AG04449 (cell line): ENCODE results near the gene SPEG.

ENCODE experiments used
- CTCF ChIA-PET: fragments of 350-600 bp; formaldehyde crosslinking; extraction: SDS; loops from one replicate; lab custom pipeline; 2021; ENCODE audit warnings: antibody characterized with exemption; lab: Yijun Ruan, JAX
- POLR2A ChIA-PET: fragments of 400-600, 350-600 bp; formaldehyde crosslinking; extraction: SDS; loops from one replicate; lab custom pipeline; 2020; ENCODE audit warnings: antibody characterized with exemption, inconsistent platforms; lab: Yijun Ruan, JAX
- DNase-seq: peaks from one replicate; pipeline ENCODE4 v3.0.0-alpha.2; 2010; ENCODE audit warnings: low read depth, low spot score
- H3K4me3 ChIP-seq: 2 replicates; pipeline ENCODE4 v1.5.1; 2011; ENCODE audit warnings: low read depth, mild to moderate bottlenecking, control low read depth, low read length
- TF ChIP-seq, protein P1 (sequence below): IDR thresholded peaks from one replicate; pipeline ENCODE4 v1.5.1; 2011; ENCODE audit warnings: mild to moderate bottlenecking, moderate library complexity, low read length, control low read depth, inconsistent platforms; ENCODE audit not compliant: insufficient read depth; ENCODE audit errors: missing control alignments

The SPEG gene

GRCh38 chr2:219484343-219485200, 49.9 kb downstream of the SPEG start:
- POLR2A ChIA-PET, result interaction anchor here (0.7 to 1.0 kb wide), 2 partner anchors 13 to 21 kb away, joined by 3 read pairs; no protein-coding TSS in a partner anchor
- TF ChIP-seq, protein P1, sequence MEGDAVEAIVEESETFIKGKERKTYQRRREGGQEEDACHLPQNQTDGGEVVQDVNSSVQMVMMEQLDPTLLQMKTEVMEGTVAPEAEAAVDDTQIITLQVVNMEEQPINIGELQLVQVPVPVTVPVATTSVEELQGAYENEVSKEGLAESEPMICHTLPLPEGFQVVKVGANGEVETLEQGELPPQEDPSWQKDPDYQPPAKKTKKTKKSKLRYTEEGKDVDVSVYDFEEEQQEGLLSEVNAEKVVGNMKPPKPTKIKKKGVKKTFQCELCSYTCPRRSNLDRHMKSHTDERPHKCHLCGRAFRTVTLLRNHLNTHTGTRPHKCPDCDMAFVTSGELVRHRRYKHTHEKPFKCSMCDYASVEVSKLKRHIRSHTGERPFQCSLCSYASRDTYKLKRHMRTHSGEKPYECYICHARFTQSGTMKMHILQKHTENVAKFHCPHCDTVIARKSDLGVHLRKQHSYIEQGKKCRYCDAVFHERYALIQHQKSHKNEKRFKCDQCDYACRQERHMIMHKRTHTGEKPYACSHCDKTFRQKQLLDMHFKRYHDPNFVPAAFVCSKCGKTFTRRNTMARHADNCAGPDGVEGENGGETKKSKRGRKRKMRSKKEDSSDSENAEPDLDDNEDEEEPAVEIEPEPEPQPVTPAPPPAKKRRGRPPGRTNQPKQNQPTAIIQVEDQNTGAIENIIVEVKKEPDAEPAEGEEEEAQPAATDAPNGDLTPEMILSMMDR, result no peak
- no peak for DNase-seq

DNA sequence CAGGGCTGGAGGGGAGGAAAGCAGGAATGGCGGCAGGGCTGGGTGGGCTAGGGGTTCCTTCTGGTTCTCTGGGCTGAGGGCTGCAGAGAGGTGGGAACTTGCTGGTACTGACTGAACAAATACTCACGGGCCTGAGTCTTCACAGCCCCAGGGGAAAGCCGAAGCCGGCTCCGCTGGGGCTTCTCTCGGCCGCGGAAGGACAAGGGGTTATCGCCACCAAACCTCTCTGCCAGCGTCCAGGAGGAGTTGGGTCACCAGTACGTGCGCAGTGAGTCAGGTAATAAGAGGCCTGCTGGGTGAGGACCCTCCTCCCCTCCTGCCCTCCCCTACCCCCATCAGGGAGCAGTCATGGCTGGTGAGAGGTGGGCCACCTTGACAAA, 50.5 kb downstream of the SPEG start:
- POLR2A ChIA-PET, result interaction anchor here (0.7 to 1.0 kb wide), 2 partner anchors 13 to 22 kb away, joined by 3 read pairs; no protein-coding TSS in a partner anchor

More at GRCh38 chr2:219484343-219485200, 49.9 kb downstream of the SPEG start:
- CTCF ChIA-PET, result interaction anchor here (1.4 to 39.0 kb wide), 7 partner anchors 6 to 82 kb away, joined by 4 to 1084 read pairs (median 10); partner anchors contain the start of gene GMPPA
- no peak overlapping the region for H3K4me3 ChIP-seq

GRCh38 chr2:219486380-219486959, 51.8 kb downstream of the SPEG start:
- CTCF ChIA-PET, result interaction anchor here (1.2 to 39.0 kb wide), 8 partner anchors 4 to 83 kb away, joined by 3 to 1084 read pairs (median 8); partner anchors contain the start of gene GMPPA

More for the DNA sequence above, 50.5 kb downstream of the SPEG start:
- H3K4me3 ChIP-seq, result no peak overlapping the region
- CTCF ChIA-PET, result interaction anchor here (1.4 to 39.0 kb wide), 6 partner anchors 5 to 82 kb away, joined by 4 to 1084 read pairs (median 262); partner anchors contain the start of gene GMPPA
- TF ChIP-seq, protein P1, result no peak
- no peak for DNase-seq

DNA sequence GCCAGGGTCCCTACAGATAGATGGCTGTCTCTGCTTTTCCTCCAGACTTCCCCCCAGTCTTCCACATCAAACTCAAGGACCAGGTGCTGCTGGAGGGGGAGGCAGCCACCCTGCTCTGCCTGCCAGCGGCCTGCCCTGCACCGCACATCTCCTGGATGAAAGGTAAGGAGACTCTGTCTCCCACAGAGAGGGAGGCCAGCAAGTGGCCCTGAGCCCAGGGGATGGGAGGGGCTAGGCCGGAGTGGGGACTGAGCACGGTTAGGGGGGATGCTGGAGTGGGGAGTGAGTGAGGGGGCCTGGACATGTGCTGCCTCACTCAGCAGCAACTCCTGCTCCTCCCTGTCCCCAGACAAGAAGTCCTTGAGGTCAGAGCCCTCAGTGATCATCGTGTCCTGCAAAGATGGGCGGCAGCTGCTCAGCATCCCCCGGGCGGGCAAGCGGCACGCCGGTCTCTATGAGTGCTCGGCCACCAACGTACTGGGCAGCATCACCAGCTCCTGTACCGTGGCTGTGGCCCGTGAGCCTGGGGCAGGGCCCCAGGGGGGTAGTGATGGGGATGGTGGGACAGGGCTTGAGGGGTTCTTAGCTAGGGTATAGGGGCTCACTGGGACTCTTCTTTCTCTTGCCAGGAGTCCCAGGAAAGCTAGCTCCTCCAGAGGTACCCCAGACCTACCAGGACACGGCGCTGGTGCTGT, 53.7 kb downstream of the SPEG start:
- no peak for DNase-seq
- no peak overlapping the region for H3K4me3 ChIP-seq
- POLR2A ChIA-PET, result interaction anchor here (1.7 kb wide), 1 partner anchor 10 kb away, joined by 6 read pairs; the partner anchor contains the start of gene GMPPA
- CTCF ChIA-PET, result interaction anchor here (0.9 to 39.0 kb wide), 5 partner anchors 2 to 85 kb away, joined by 5 to 1084 read pairs (median 513); partner anchors contain the start of gene GMPPA
- TF ChIP-seq, protein P1, result no peak

More at GRCh38 chr2:219486380-219486959, 51.8 kb downstream of the SPEG start:
- POLR2A ChIA-PET, result interaction anchor here (1.2 to 2.0 kb wide), 3 partner anchors 9 to 17 kb away, joined by 3 to 7 read pairs (median 6); partner anchors contain the start of gene GMPPA
- no peak overlapping the region for H3K4me3 ChIP-seq
- no peak for DNase-seq
- TF ChIP-seq, protein P1, result no peak

DNA sequence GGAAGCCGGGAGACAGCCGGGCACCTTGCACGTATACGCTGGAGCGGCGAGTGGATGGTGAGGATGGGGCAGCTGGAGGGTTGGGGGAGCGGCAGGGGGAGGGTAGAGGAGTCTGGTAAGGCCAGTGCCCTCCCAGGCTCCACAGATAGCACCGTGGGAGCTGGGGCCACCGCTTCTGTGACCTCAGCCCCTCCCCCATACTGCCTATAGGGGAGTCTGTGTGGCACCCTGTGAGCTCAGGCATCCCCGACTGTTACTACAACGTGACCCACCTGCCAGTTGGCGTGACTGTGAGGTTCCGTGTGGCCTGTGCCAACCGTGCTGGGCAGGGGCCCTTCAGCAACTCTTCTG, 54.2 kb downstream of the SPEG start:
- TF ChIP-seq, protein P1, result no peak
- H3K4me3 ChIP-seq, result no peak overlapping the region
- POLR2A ChIA-PET, result no interaction called here
- no peak for DNase-seq
- CTCF ChIA-PET, result interaction anchor here (0.9 to 39.0 kb wide), 5 partner anchors 11 to 86 kb away, joined by 3 to 1084 read pairs (median 5); no protein-coding TSS in a partner anchor
